Hematopoietic multipotent progenitor cell treated with erythropoietin and hydrocortisone succinate and interleukin-3 and kit ligand, for 15 days (in vitro differentiated cells): ENCODE results near the gene DCAF8.

Experiments
- DNase-seq: peaks from one replicate; pipeline ENCODE4 v3.0.0-alpha.2; 2015; ENCODE audit warnings: low spot score

DCAF8 gene

DNA sequence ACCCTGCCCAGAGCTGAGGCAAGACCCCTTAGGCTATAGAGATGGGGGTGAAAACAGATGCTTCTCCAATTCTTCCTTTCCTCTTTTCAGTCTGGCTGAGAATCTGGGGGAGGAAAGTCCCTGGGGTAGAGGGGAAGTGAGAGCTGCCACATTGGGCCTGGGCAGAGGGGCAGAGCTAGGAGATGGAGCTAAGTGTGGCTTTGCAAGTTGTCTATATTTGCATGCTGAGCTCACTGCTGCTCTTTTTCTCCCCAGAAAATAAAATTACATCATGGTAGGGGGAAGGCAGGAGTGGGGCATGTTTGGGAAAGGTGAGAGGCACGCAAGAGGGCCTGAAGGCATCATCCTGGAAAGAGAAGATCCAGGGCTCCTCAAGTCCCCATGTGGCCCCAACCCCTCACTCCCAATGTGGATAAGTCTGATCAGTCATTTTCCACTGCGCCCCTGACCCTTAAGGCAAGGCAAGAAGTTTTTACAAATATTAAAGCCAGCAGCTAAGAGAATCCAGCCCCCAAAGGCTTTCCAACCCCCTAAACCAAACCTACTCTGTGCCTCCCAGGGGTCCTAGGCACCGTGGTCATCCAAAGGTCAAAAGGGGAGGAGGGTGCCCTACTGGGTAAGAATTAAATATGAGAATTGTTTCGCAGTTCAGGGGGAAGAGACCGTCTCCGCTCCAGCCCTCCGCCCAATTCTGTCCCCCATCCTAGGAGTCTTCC, 57.7 kb downstream of the DCAF8 start:
- DNase-seq, result no peak

DNA sequence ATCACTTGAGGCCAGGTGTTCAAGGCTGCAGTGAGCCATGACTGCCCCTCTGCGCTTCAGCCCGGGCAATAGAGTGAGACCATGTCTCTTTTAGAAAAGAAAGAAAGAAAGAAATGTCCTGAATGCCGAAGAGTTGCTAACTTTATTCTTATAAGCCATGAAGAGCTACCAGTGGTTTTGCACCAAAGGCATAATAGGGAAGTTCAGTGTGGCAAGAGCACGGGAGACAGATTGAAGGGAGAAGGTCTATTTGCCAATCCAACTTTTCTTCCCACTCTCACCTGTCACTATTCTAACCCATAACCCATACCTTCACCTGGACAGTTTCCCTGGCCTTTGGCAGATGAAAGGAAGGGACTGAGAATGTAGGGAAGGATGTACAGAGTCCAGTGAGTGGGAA, 61.6 kb downstream of the DCAF8 start:
- DNase-seq, result no peak

DNA sequence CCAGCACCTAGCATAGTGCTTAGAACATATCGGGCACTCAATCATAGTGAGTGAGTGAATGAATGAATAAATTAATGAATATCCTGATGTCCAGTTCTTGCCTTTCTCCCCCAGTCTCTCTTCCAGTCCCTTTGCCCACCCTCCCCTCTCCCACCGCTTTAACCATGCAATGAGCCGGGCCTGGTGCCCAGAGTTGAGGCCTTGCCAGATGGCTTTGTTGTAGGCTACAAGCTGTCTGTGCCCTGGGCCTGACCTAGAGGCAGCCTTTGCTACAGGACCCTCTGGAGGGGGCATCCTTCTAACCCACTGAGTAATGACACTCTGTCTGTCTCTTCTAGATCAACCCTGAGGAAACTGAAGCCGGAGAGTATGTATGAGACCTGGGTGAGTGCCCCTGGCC, 65.1 kb downstream of the DCAF8 start:
- no peak for DNase-seq

DNA sequence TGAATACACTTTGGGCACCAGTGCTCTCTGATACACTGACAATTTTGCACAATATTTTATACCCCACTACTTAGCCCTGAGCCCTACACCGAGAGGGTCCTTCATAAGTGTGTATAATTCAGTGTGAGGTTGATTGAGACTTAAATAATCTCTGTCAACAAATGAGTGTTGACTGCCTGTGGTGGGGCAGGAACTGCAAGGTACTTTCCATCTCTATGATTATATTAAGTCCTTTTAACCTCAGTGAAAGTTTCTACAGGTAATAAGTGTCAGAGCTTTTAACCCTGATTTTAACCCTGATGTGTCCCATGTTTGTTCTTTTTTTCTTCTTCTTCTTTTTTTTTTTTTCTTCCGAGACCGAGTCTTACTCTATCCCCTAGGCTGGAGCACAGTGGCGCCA, 66.2 kb downstream of the DCAF8 start:
- DNase-seq, result no peak

GRCh38 chr1:160194737-160195059, 67.7 kb downstream of the DCAF8 start:
- DNase-seq, result no peak

- no peak for DNase-seq
Observed at GRCh38 chr1:160193832-160194736, 68.3 kb downstream of the DCAF8 start.

GRCh38 chr1:160193091-160193819, 69.1 kb downstream of the DCAF8 start:
- DNase-seq, result peak; percentile 85

- DNase-seq, result no peak
Observed at GRCh38 chr1:160192234-160192633, 70.1 kb downstream of the DCAF8 start.

- no peak for DNase-seq
Observed at GRCh38 chr1:160191756-160192155, 70.6 kb downstream of the DCAF8 start.

DNA sequence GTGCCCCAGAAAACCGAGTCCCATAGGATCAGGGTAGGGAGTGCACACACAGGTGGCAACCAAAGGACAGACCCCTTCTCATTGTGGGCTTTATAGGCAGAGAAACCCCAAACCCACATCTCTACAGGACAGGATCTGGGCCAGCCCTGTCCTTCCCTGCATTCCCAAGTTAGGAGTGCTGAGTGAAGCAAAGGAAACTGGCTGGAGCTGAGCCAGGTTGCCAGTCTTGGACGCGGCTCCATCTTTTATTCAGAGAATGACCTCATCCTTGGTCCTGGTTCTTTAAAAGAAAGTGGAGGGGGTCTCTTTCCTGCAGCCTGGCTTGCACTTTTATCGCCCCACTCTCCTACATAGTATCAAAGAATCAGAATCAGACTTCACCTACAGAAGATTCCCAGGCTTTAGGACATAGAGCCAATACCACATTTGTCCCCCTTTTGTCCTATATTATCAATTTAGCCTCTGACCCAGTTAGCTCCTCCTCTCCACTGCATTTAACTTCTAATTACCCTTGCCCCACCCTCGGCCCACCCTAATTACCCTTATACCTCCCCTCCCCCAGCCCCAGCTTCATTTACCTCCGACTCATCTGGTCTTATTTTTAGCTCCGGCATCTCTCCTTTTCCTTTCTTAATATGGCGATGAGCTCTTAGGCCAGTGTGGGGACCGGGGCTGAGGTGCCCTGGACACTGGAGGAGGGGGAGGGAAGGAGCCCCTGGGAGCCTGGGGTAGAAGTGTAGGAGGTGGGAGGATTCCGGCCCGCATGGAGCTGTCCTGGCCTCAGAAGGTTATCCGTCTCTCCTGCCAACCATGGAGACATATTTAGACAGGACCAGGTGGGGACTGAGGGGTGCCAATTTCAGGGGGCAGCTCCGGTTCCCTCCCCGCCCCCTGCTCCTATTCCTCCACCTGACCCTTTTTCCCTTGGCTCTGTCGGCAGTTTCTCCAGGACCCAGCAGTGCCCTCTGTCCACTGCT, 72.4 kb downstream of the DCAF8 start, which contains the start of gene CASQ1:
TSS of gene CASQ1 (plus strand) at position 927 of the 977 bp plus-strand sequence. CDS start 177 bp downstream, outside the sequence.
- no peak for DNase-seq

DNA sequence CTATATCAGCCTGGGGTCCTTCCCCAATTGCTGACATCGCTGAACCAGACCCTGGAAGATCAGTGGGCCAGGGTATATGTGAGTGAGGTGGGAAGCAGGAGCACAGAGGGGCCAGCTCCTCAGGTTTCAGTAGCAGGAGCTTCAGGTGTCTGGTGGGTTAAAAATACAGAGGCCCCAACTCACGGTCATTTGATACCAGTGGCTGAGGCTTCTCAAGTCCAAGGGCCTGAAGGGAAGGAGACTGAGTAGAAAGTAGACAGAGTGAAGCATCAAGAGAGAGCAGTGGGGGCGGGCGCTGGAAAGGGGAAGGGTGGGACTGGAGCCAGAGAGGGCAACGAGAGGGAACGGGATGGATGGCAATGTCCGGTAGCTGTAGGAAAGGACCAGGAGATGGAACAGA, 74.0 kb downstream of the DCAF8 start:
- no peak for DNase-seq

DNA sequence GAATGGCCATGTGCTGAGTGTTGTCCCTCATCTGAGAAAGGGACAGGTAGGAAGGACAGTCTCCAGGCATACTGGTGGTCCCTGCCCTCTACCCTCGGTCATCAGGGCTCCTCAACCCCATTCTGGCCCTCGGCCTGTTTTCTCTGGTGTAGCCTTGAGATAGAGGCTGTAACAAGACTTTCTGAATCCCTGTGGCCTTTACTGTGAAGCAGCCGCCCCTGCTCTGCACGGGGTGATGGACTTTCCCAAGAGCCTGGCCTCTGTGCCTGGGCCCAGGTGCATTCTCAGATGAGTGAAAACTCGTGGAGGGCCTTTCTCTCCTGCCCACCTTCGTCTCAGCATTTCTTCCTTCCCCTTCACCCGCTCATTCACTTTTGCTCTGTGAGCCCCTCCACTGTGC, 74.9 kb downstream of the DCAF8 start:
- no peak for DNase-seq

GRCh38 chr1:160186729-160187128, 75.6 kb downstream of the DCAF8 start:
- DNase-seq, result no peak

DNA sequence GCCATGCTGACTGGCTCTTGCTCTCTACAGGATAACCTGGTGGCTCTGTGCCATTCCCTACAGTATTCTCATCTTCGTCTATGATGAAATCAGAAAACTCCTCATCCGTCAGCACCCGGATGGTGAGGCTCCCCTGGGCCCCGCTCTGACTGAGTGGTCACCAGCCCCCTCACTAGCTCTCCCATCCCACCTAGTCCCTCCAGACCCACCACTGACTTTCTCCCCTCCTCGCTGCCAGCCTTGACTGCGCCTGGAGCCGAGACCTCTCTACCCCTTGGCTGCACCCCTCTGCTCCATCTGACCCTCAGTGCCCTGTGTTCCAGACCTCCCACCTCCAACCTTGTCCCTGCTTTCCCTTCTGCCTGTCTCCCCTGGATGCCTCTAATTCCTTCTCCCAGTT, 76.1 kb downstream of the DCAF8 start:
- no peak for DNase-seq

GRCh38 chr1:160179336-160179735, 83.0 kb downstream of the DCAF8 start:
- peak; percentile 45 for DNase-seq

- DNase-seq, result no peak
Observed at GRCh38 chr1:160178731-160179130, 83.6 kb downstream of the DCAF8 start.

DNA sequence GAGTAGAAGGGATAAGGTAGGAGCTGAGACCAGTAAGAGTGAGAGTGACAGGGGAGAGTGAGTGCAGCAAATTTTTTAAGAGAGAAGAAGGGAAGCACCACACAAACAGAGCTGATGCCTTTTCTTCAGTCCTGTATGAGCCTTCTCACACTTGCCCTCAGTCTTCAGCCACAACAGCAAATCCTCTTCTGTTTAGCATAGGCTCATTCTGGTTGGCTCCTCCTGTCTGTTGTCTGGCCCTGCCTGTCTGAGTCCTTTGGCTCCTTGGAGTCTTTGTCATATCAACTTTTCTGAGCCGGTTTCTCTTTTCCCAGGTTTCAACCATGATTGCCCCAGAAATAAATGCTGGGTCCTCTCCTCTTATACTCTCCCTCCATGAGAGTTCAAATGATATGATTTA, 84.7 kb downstream of the DCAF8 start:
- no peak for DNase-seq

DNA sequence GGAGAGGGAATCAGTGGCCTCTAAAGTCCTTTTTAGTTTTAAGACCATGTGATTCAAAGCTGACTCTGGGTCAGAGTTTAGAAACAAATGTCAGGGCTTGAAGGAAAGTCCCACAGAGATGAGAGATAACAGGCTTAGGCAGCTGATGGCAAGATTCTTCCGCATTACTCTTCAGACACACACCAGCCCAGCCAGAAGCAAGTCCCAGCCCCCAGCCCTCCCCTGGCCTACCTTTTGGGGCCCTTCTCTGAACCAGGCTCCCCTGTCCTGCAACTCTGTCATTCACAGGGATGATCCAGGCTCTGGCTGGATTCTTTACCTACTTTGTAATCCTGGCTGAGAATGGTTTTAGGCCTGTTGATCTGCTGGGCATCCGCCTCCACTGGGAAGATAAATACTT, 85.1 kb downstream of the DCAF8 start:
- DNase-seq, result no peak

DNA sequence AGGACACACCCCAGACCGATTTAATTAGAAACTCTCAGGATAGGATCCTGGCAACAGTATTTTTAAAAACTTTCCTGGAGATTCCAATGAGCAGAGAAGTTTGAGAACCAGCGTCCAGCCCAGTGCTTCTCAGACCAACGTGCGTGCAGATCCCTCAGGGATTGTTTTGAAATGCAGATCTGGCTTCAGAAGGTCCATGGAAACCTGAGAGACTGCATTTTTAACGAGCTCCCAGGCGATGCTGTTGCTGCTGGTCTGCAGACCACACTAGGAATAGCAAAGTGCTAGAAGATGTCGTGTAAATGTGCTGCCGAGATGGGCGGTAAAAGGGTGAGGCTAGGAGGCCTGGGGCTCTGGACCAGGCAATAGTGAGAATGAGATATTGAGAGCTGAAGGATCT, 90.4 kb downstream of the DCAF8 start:
- DNase-seq, result no peak

GRCh38 chr1:160171354-160171753, 91.0 kb downstream of the DCAF8 start:
- DNase-seq, result no peak

DNA sequence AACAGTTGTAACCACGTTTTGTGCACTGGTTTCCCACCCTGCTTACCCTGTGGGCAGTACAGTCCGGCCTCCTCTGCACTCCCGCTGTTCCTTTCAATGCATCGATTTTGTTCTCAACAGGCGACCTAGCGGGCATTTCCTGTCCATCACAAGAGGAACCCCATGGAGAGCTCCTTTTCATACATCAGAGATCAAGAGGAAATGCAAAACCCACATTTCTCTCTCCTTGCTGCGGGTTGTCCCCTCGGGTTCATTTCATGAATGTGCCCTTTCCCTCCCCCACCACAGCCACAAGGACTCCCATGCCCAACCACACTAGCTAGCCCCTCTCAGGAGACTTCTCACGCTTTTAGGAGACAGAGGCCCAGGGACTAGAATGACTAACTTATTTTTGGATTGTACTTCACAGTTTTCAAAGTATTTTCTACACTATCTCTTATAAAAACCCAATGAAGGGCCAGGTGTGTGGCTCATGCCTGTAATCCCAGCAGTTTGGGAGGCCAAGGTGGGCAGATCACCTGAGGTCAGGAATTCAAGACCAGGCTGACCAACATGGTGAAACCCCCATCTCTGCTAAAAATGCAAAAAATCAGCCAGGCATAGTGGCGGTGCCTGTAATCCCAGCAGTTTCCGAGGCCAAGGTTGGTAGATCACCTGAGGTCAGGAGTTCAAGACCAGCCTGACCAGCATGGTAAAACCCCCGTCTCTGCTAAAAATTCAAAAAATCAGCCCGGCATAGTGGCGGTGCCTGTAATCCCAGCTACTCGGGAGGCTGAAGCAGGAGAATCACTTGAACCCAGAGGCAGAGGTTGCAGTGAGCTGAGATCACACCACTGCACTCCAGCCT, 92.6 kb downstream of the DCAF8 start:
- DNase-seq, result no peak
